Measurements from ENCODE around the gene GRAP.

DNA sequence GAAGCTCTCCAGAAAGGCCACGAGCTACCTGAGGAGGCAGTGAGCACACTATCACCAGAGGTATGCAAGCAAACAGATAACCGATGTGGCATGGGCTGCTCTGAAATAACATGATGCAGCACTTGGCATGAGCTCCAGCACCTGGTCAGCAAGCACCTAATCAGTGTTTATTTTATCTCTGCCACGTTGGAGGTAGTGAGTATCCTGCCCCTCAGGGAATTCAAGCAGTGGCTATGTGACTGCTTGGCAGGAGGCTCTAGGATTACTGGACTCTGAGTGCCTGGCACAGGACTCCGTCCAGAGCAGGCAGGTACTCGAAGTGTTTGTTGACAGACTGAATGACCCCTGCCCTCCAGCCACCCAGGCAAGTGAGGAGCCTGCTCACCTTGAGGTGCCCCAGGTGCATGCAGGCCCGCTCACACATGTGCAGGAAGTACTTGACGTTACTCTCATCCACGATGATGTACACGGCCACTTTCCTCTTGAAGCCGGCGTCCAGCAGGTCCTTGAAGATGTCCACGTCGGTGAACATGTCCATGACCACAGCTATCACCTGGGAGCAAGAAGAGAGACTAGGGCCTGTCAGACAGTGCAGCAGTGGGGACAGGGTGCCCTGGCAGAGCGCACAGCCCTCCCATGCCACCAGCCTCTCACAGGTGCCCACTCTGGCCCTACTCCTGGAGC lies 58.8 kb downstream of the GRAP start:
- no peak for TF ChIP-seq CTCF (conservative IDR thresholded peaks at IDR 0.05)
- TF ChIP-seq ZFX (IDR thresholded peaks at IDR 0.05) = no peak
